SK-N-SH treated with all-trans-retinoic acid at 6 μM for 48 hours (cell line): ENCODE measurements around the gene GORAB.

Source experiments
- ATAC-seq: fragments of 200-7000 bp; cut with Tn5 transposase; 3 replicates; pipeline ENCODE4 v1.9.1; 2020; ENCODE audit warnings: mild to moderate bottlenecking, moderate library complexity
- ARNTL ChIP-seq: fragments of 450-650 bp; formaldehyde crosslinking; IDR thresholded peaks from 2 replicates; pipeline ENCODE4 v1.5.0; 2020; ENCODE audit warnings: low read depth, mild to moderate bottlenecking, moderate library complexity, borderline replicate concordance
- BACH2 ChIP-seq: fragments of 250-450 bp; sonication (Bioruptor Pico); IDR thresholded peaks from 2 replicates; pipeline ENCODE4 v1.9.0; 2021; ENCODE audit warnings: mild to moderate bottlenecking, borderline replicate concordance
- CREB5 ChIP-seq: fragments of 250-450 bp; sonication (Bioruptor Pico); IDR thresholded peaks from 2 replicates; pipeline ENCODE4 v1.5.1; 2020; ENCODE audit warnings: low read depth, mild to moderate bottlenecking, moderate library complexity
- CSDC2 ChIP-seq: fragments of 250-450 bp; sonication (Bioruptor Pico); IDR thresholded peaks from 2 replicates; pipeline ENCODE4 v1.5.0; 2020; ENCODE audit warnings: mild to moderate bottlenecking, moderate library complexity
- CSRNP3 ChIP-seq: fragments of 250-450 bp; sonication (Bioruptor Pico); IDR thresholded peaks from 2 replicates; pipeline ENCODE4 v1.5.1; 2021; ENCODE audit warnings: mild to moderate bottlenecking, moderate library complexity
- ESRRG ChIP-seq: fragments of 250-450 bp; sonication (Bioruptor Pico); IDR thresholded peaks from 2 replicates; pipeline ENCODE4 v1.6.1; 2021; ENCODE audit warnings: mild to moderate bottlenecking
- GLIS3 ChIP-seq: fragments of 250-450 bp; sonication (Bioruptor Pico); IDR thresholded peaks from 2 replicates; pipeline ENCODE4 v1.5.0; 2020; ENCODE audit warnings: mild to moderate bottlenecking, moderate library complexity
- ISL1 ChIP-seq: fragments of 250-450 bp; sonication (Bioruptor Pico); IDR thresholded peaks from 2 replicates; pipeline ENCODE4 v2.1.2; 2022; ENCODE audit warnings: mild to moderate bottlenecking, moderate library complexity
- OSR1 ChIP-seq: fragments of 250-450 bp; sonication (Bioruptor Pico); IDR thresholded peaks from 2 replicates; pipeline ENCODE4 v1.8.0; 2022; ENCODE audit warnings: moderate library complexity, mild to moderate bottlenecking, inconsistent platforms
- POU6F1 ChIP-seq: fragments of 250-450 bp; sonication (Bioruptor Pico); IDR thresholded peaks from 2 replicates; pipeline ENCODE4 v1.8.0; 2021; ENCODE audit warnings: low read depth, mild to moderate bottlenecking, moderate library complexity, borderline replicate concordance
- PPARA ChIP-seq: fragments of 250-450 bp; sonication (Bioruptor Pico); IDR thresholded peaks from 2 replicates; pipeline ENCODE4 v1.5.0; 2020; ENCODE audit warnings: mild to moderate bottlenecking, borderline replicate concordance
- RARB ChIP-seq: fragments of 250-450 bp; sonication (Bioruptor Pico); IDR thresholded peaks from 2 replicates; pipeline ENCODE4 v1.8.0; 2021; ENCODE audit warnings: mild to moderate bottlenecking, moderate library complexity
- SNAI2 ChIP-seq: fragments of 250-450 bp; sonication (Bioruptor Pico); IDR thresholded peaks from 2 replicates; pipeline ENCODE4 v1.5.0; 2020; ENCODE audit warnings: mild to moderate bottlenecking, moderate library complexity
- TCF4 ChIP-seq: fragments of 250-450 bp; sonication (Bioruptor Pico); IDR thresholded peaks from 2 replicates; pipeline ENCODE4 v1.8.0; 2021; ENCODE audit warnings: mild to moderate bottlenecking, moderate library complexity, borderline replicate concordance
- TSHZ2 ChIP-seq: fragments of 250-450 bp; sonication (Bioruptor Pico); IDR thresholded peaks from 2 replicates; pipeline ENCODE4 v1.5.0; 2020; ENCODE audit warnings: mild to moderate bottlenecking, moderate library complexity
- ZC3H10 ChIP-seq: fragments of 250-450 bp; sonication (Bioruptor Pico); IDR thresholded peaks from 2 replicates; pipeline ENCODE4 v1.5.1; 2021; ENCODE audit warnings: mild to moderate bottlenecking, moderate library complexity
- ZFP30 ChIP-seq: fragments of 450-650 bp; formaldehyde crosslinking; IDR thresholded peaks from 2 replicates; pipeline ENCODE4 v1.5.0; 2022; ENCODE audit warnings: mild to moderate bottlenecking, moderate library complexity
- ZNF565 ChIP-seq: fragments of 450-650 bp; formaldehyde crosslinking; conservative IDR thresholded peaks from 2 replicates; pipeline ENCODE4 v1.5.0; 2020; ENCODE audit warnings: low read depth, mild to moderate bottlenecking, moderate library complexity
- ZNF70 ChIP-seq: fragments of 450-650 bp; formaldehyde crosslinking; IDR thresholded peaks from 2 replicates; pipeline ENCODE4 v1.5.0; 2020; ENCODE audit warnings: mild to moderate bottlenecking, moderate library complexity
- ZNF8 ChIP-seq: fragments of 450-650 bp; formaldehyde crosslinking; IDR thresholded peaks from 2 replicates; pipeline ENCODE4 v1.5.0; 2020; ENCODE audit warnings: mild to moderate bottlenecking, moderate library complexity

The GORAB gene

GRCh38 chr1:170537798-170538503 is 6.0 kb downstream of the GORAB start (continued):
- no peak for TF ChIP-seq TSHZ2 (CRISPR knock-in tag)

- TF ChIP-seq ZNF8 (no peak), ZNF565 (no peak), OSR1 (no peak), CSRNP3 (no peak), TCF4 (CRISPR knock-in tag) (no peak), CSDC2 (no peak), CREB5 (CRISPR knock-in tag) (no peak), RARB (CRISPR knock-in tag) (no peak), POU6F1 (CRISPR knock-in tag) (no peak), GLIS3 (CRISPR knock-in tag) (no peak), TSHZ2 (CRISPR knock-in tag) (no peak), ZNF70 (CRISPR knock-in tag) (no peak), ZFP30 (CRISPR knock-in tag) (no peak), ARNTL (CRISPR knock-in tag) (no peak), BACH2 (CRISPR knock-in tag) (no peak), ESRRG (CRISPR knock-in tag) (no peak), SNAI2 (CRISPR knock-in tag) (no peak), PPARA (no peak), ZC3H10 (CRISPR knock-in tag) (no peak)
- TF ChIP-seq, all 23 proteins: peak for 0
- ATAC-seq = no peak
Observed at GRCh38 chr1:170538687-170539086, 6.7 kb downstream of the GORAB start.

- no peak for TF ChIP-seq ARNTL (CRISPR knock-in tag)
- TF ChIP-seq ZC3H10 (CRISPR knock-in tag) = no peak
- TF ChIP-seq TCF4 (CRISPR knock-in tag) = no peak
- no peak for TF ChIP-seq ISL1 (CRISPR knock-in tag)
- no peak for ATAC-seq
Observed at GRCh38 chr1:170539154-170539553, 7.2 kb downstream of the GORAB start.
